Measurements from ENCODE around the gene ADPRHL1. TPM values are rescaled to one million over a fixed set of nuclear protein-coding genes. Genes with fewer than 3 reads are reported as not detected.

Gene ADPRHL1
- total RNA-seq, 1 donor from 2014 or later, result 1.2 TPM

GRCh38 chr13:113417836-113418721 lies 35.2 kb downstream of the ADPRHL1 start:
- no peak for DNase-seq (ENCODE audit: low spot score)
- ATAC-seq, result no peak

- no peak for DNase-seq (ENCODE audit: low spot score)
- ATAC-seq, result no peak
Observed at GRCh38 chr13:113417008-113417751, 36.1 kb downstream of the ADPRHL1 start.

- DNase-seq (ENCODE audit: low spot score) (no peak), ATAC-seq (no peak)
Observed at GRCh38 chr13:113415825-113416224, 37.5 kb downstream of the ADPRHL1 start.

- ATAC-seq (no peak), DNase-seq (ENCODE audit: low spot score) (no peak)
Observed at GRCh38 chr13:113415032-113415431, 38.3 kb downstream of the ADPRHL1 start.

GRCh38 chr13:113414335-113414734 lies 39.0 kb downstream of the ADPRHL1 start:
- DNase-seq (ENCODE audit: low spot score), result no peak
- no peak for ATAC-seq

GRCh38 chr13:113413898-113414282 lies 39.4 kb downstream of the ADPRHL1 start:
- ATAC-seq, result peak; percentile 17
- no peak for DNase-seq (ENCODE audit: low spot score)

GRCh38 chr13:113413178-113413897 lies 40.0 kb downstream of the ADPRHL1 start:
- ATAC-seq, result no peak
- DNase-seq (ENCODE audit: low spot score), result no peak

- no peak for ATAC-seq
- DNase-seq (ENCODE audit: low spot score), result no peak
Observed at GRCh38 chr13:113412440-113412839, 40.8 kb downstream of the ADPRHL1 start.

- ATAC-seq (no peak), DNase-seq (ENCODE audit: low spot score) (no peak)
Observed at GRCh38 chr13:113411216-113412023, 41.9 kb downstream of the ADPRHL1 start.

GRCh38 chr13:113410472-113411201 lies 42.7 kb downstream of the ADPRHL1 start:
- no peak for DNase-seq (ENCODE audit: low spot score)

GRCh38 chr13:113408562-113408961 lies 44.7 kb downstream of the ADPRHL1 start:
- ATAC-seq (no peak), DNase-seq (ENCODE audit: low spot score) (no peak)

More at GRCh38 chr13:113410472-113411201, 42.7 kb downstream of the ADPRHL1 start:
- no peak for ATAC-seq

GRCh38 chr13:113407531-113408393 lies 45.5 kb downstream of the ADPRHL1 start:
- DNase-seq (ENCODE audit: low spot score) (no peak), ATAC-seq (no peak)

GRCh38 chr13:113407103-113407530 lies 46.2 kb downstream of the ADPRHL1 start:
- DNase-seq (ENCODE audit: low spot score), result no peak

GRCh38 chr13:113406321-113407102 lies 46.8 kb downstream of the ADPRHL1 start:
- peak; percentile 35 for DNase-seq (ENCODE audit: low spot score)
- no peak for ATAC-seq

More at GRCh38 chr13:113407103-113407530, 46.2 kb downstream of the ADPRHL1 start:
- ATAC-seq, result no peak

GRCh38 chr13:113405481-113406300 lies 47.6 kb downstream of the ADPRHL1 start:
- no peak for ATAC-seq
- peak; percentile 37 for DNase-seq (ENCODE audit: low spot score)

- DNase-seq (ENCODE audit: low spot score) (peak; percentile 43), ATAC-seq (no peak)
Observed at GRCh38 chr13:113404723-113405471, 48.4 kb downstream of the ADPRHL1 start.

Measured in left lobe of liver (tissue), 2 donors.